Esophagus squamous epithelium (tissue), 4 donors: ENCODE measurements around the gene INAVA.

Source experiments
- POLR2A ChIP-seq, 4 donors: fragments of 450-650 bp; IDR thresholded peaks; one replicate each; pipeline ENCODE4 v1.6.1; 2017; ENCODE audit warnings: antibody characterized with exemption in 4 of 4, mild to moderate bottlenecking in 4 of 4, moderate library complexity in 3 of 4
- TF ChIP-seq, protein P1 (sequence below), 6 experiments: fragments of 450-650 bp in 4 of 6; fragments of 200-600 bp in 2 of 6; sonication (generic) in 2 of 6; IDR thresholded peaks; one replicate each; pipeline ENCODE4 v1.5.1; 2016 to 2019; ENCODE audit warnings: antibody characterized with exemption in 6 of 6, mild to moderate bottlenecking in 4 of 6, moderate library complexity in 4 of 6

DNA sequence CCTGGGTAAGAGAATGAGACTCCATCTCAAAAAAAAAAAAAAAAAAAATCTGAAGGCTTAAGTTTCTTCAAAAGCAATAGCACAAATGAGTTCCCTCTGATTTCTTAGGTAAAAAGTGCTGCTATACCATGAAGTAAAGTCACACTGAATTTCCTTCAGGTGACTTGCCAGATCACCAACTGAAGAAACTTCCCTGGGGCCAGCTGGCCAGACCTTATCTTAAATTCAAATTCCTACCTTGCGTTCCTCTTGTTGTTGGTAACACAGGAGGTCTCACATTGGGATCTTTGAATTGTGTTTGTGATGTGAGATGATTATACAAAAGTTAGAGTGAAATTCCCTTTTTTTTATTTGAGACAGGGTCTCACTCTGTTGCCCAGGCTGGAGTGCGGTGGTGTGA lies 11.8 kb downstream of the INAVA start:
- TF ChIP-seq POLR2A (IDR thresholded peaks at IDR 0.05): no peak
- TF ChIP-seq, protein P1, sequence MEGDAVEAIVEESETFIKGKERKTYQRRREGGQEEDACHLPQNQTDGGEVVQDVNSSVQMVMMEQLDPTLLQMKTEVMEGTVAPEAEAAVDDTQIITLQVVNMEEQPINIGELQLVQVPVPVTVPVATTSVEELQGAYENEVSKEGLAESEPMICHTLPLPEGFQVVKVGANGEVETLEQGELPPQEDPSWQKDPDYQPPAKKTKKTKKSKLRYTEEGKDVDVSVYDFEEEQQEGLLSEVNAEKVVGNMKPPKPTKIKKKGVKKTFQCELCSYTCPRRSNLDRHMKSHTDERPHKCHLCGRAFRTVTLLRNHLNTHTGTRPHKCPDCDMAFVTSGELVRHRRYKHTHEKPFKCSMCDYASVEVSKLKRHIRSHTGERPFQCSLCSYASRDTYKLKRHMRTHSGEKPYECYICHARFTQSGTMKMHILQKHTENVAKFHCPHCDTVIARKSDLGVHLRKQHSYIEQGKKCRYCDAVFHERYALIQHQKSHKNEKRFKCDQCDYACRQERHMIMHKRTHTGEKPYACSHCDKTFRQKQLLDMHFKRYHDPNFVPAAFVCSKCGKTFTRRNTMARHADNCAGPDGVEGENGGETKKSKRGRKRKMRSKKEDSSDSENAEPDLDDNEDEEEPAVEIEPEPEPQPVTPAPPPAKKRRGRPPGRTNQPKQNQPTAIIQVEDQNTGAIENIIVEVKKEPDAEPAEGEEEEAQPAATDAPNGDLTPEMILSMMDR (IDR thresholded peaks at IDR 0.05): no peak
